ENCODE measurements around the gene ASAP2. TPM values are rescaled to one million over a fixed set of nuclear protein-coding genes. Genes with fewer than 3 reads are reported as not detected.

Gene ASAP2
- total RNA-seq, 2 experiments from 2014 or later, result 0.16 TPM; not detected in 1

GRCh38 chr2:9217838-9218770 lies 11.5 kb downstream of the ASAP2 start:
- peaks cover 14% of the 10 kb centered on the region for H3K27me3 Mint-ChIP-seq
- ChIA-PET POLR2A (no interaction called here), CTCF (no interaction called here)
- H3K9me3 ChIP-seq (ENCODE audit: control insufficient read depth in 1 of 2, insufficient read depth in 1 of 2, low read length in 2 of 2), result no peaks in the 10 kb centered on the region
- no peak for TF ChIP-seq CTCF (IDR thresholded peaks at IDR 0.05)
- no peak overlapping the region for H3K4me3 ChIP-seq (ENCODE audit: low read length)
- no peak for DNase-seq
- intact Hi-C loops (cut with DNase I, micrococcal nuclease), result no loop called here
- no peaks in the 10 kb centered on the region for H3K9me3 Mint-ChIP-seq
- H3K36me3 ChIP-seq (ENCODE audit: insufficient read depth, low read length), result no peaks in the 10 kb centered on the region
- H3K27me3 ChIP-seq (ENCODE audit: control insufficient read depth in 1 of 2, insufficient read depth in 2 of 2, low read length in 2 of 2), result peaks cover 6 to 7% of the 10 kb centered on the region in 2 experiments
- H3K4me3 Mint-ChIP-seq, result no peak overlapping the region
- no peak overlapping the region for H3K27ac ChIP-seq (ENCODE audit: low read depth in 1 of 2, low read length in 2 of 2)
- no peak overlapping the region for H3K27ac Mint-ChIP-seq
- no peaks in the 10 kb centered on the region for H3K36me3 Mint-ChIP-seq (ENCODE audit: low read depth)
- ATAC-seq (ENCODE audit: poor library complexity), result no peak
- no peaks in the 10 kb centered on the region for H3K4me1 ChIP-seq (ENCODE audit: insufficient read depth, low read length)
- H3K4me1 Mint-ChIP-seq (ENCODE audit: low read depth), result no peaks in the 10 kb centered on the region

GRCh38 chr2:9219027-9219445 lies 12.4 kb downstream of the ASAP2 start:
- no peak overlapping the region for H3K4me3 Mint-ChIP-seq
- ChIA-PET POLR2A (no interaction called here), CTCF (no interaction called here)
- Histone ChIP-seq H3K9me3 (ENCODE audit: control insufficient read depth in 1 of 2, insufficient read depth in 1 of 2, low read length in 2 of 2) (no peaks in the 10 kb centered on the region), H3K4me3 (ENCODE audit: low read length) (no peak overlapping the region), H3K27ac (ENCODE audit: low read depth in 1 of 2, low read length in 2 of 2) (no peak overlapping the region), H3K27me3 (ENCODE audit: control insufficient read depth in 1 of 2, insufficient read depth in 2 of 2, low read length in 2 of 2) (peaks cover 0 to 5% of the 10 kb centered on the region in 2 experiments), H3K36me3 (ENCODE audit: insufficient read depth, low read length) (no peaks in the 10 kb centered on the region), H3K4me1 (ENCODE audit: insufficient read depth, low read length) (no peaks in the 10 kb centered on the region)
- intact Hi-C loops (cut with DNase I, micrococcal nuclease), result no loop called here
- H3K27ac Mint-ChIP-seq, result no peak overlapping the region
- H3K4me1 Mint-ChIP-seq (ENCODE audit: low read depth), result no peaks in the 10 kb centered on the region
- no peaks in the 10 kb centered on the region for H3K36me3 Mint-ChIP-seq (ENCODE audit: low read depth)
- peaks cover 9% of the 10 kb centered on the region for H3K27me3 Mint-ChIP-seq
- ATAC-seq (ENCODE audit: poor library complexity) (no peak), DNase-seq (no peak)
- H3K9me3 Mint-ChIP-seq, result no peaks in the 10 kb centered on the region
- no peak for TF ChIP-seq CTCF (IDR thresholded peaks at IDR 0.05)

- no peaks in the 10 kb centered on the region for H3K9me3 ChIP-seq (ENCODE audit: control insufficient read depth in 1 of 2, insufficient read depth in 1 of 2, low read length in 2 of 2)
- peaks cover 9% of the 10 kb centered on the region for H3K27me3 Mint-ChIP-seq
These were observed 13.6 kb downstream of the ASAP2 start for GRCh38 chr2:9220201-9220600.

More at GRCh38 chr2:9220201-9220600, 13.6 kb downstream of the ASAP2 start:
- H3K27ac ChIP-seq (ENCODE audit: low read depth in 1 of 2, low read length in 2 of 2), result no peak overlapping the region
- H3K4me3 Mint-ChIP-seq, result no peak overlapping the region
- POLR2A ChIA-PET, result no interaction called here
- H3K4me1 ChIP-seq (ENCODE audit: insufficient read depth, low read length), result no peaks in the 10 kb centered on the region
- no peaks in the 10 kb centered on the region for H3K36me3 ChIP-seq (ENCODE audit: insufficient read depth, low read length)
- H3K4me3 ChIP-seq (ENCODE audit: low read length), result no peak overlapping the region
- TF ChIP-seq CTCF (IDR thresholded peaks at IDR 0.05), result no peak
- no peaks in the 10 kb centered on the region for H3K4me1 Mint-ChIP-seq (ENCODE audit: low read depth)
- H3K27me3 ChIP-seq (ENCODE audit: control insufficient read depth in 1 of 2, insufficient read depth in 2 of 2, low read length in 2 of 2), result peaks cover 0 to 5% of the 10 kb centered on the region in 2 experiments
- intact Hi-C loops (cut with DNase I, micrococcal nuclease), result no loop called here
- CTCF ChIA-PET, result no interaction called here
- DNase-seq (no peak), ATAC-seq (ENCODE audit: poor library complexity) (no peak)
- no peak overlapping the region for H3K27ac Mint-ChIP-seq
- no peaks in the 10 kb centered on the region for H3K9me3 Mint-ChIP-seq
- H3K36me3 Mint-ChIP-seq (ENCODE audit: low read depth), result no peaks in the 10 kb centered on the region
